GM18907 (cell line): Measurements from ENCODE around the gene ZNF587.
A peak's percentile ranks its signal among the peaks of the same experiment; 100 is the strongest.
"Not testable (repeated sequence)": the region's sequence is repeated elsewhere in the genome, so short reads cannot be mapped to it uniquely, and the experiment has no call there.

Experiments used
- ATAC-seq: cut with Tn5 transposase; IDR thresholded peaks from one replicate; pipeline ENCODE4 v1.9.1; 2021; ENCODE audit warnings: mild to moderate bottlenecking, moderate library complexity; ENCODE audit not compliant: unreplicated experiment

Gene ZNF587

DNA sequence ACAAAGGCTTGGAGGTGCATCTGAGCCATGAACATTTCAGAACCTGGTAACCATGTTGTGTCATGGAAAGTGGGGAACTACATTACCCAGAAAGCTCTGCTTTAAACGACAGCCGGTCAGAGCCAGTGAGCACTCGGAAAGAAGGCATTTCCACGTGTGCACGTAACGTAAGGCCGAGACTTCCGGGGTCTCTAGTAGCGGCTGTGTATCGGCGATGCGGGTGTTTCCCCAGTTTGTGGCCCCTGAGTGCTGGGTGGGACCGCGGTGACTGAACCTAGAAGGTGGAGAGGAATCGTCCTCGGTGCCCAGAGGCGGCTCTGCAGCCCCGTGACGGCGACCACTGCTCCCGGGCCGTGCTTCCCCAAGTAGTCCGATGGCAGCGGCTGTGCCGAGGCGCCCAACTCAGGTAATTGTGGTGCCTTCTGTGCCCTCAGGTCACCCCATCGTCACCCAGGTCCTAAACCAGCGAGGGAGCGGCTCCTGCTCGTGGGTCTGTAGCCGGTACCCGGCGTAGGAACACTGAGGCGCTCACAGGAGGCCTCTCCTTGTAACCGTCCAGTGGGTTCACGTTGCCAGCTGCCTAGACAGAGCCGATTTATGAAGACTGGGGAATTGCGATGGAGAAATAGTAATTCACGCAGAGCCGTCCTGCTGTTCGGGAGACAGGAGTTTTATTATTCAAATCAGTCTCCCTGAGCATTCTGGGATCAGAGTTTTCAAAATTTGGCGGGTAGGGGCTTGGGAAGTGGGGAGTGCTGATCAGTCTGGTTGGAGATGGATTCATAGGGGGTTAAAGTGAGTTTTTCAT lies at the start of gene ZNF587:
Gene ZNF587 (plus strand): TSS at position 194 of the 808 bp plus-strand sequence. CDS start 180 bp downstream, at position 374.
- ATAC-seq, result peak; percentile 96

DNA sequence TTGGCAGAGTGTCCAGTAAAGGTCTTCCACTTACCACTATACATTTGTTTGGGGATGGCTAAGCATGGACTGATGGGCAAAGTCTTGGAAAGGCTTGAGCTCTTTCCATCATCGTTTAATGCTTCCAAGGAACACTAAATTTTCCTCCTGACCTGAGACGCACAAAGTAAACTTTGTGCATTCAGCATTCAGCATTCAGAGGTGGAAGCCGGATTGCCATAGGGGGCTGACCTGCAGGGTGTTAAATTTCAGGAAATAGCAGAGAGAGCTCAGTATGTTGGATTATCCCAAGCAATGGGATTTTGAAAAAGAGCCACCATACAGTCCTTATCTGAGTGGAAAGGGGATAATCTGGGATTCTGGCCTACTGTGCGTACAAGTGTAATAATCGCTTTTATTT lies 49.0 kb upstream of the ZNF587 start:
- no peak for ATAC-seq

DNA sequence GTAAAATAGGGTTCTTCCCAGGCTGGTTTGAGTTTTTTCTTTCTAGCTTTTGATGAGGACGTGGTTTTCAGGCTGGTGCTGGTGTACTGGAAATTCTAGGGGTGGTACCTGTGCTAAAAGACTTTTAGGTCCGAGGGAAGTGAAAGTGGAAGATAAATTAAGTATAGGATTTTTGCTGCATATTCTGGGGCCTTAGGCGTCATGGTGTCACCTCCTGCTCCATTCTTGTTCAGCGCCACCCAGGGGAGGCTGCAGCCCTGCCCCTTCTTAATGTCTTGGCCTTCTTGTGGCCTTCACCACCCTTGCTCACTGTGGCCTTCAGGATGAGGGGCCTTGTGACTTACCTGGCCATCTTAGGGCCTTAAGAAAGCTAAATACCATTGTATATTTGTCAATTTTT lies 47.4 kb upstream of the ZNF587 start:
- ATAC-seq, result no peak

DNA sequence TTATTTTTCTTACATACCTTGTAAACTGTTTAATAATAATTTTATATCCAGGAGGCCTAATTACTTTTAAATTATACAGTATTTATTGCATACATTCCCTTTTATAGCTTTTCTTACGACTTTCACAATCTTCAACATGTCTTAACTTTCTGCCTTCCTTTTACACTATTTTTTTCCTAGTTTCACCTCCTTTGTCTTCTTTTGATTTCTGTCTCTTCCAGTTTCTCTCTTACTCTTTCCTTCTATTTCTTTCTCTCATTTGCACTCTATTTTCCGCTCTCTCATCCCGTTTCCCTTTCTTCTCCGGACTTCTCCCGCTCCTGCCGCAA lies 46.4 kb upstream of the ZNF587 start:
- no peak for ATAC-seq

DNA sequence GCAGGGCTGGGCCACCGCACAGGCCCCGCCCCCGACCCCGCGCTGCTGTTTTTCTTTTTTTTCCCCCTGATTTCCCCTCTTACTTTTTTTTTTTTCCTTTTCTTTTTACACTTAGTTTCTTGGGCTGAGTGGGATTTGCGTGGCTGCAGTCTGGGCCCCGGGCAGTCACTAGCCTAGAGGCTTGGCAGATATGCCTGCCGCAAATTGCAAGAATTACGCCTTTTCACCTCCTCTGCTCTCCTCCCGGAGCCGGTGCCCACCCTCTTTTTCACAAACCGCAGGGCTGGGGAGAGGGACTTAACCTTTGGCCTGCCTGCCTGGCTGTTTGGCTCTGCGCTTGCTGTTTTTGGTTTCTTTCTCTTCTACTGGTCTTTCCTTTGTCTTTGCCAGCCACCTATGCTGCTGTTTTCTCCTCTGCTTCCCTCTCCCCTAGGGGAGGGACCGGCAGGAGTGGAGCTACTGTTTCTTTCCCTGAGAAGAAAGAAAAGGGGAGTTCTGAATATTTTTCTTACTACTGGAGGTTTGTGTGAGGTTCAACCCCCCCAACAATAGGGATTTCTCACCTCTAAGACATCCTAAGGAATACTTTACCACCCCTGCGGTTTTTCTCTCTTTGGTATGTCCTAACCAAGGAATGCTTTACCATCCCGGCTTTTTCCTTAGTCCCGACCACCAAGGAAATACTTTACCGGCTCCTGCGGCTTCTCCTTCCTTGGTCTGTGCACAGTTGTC lies 45.9 kb upstream of the ZNF587 start:
- ATAC-seq, result no peak

DNA sequence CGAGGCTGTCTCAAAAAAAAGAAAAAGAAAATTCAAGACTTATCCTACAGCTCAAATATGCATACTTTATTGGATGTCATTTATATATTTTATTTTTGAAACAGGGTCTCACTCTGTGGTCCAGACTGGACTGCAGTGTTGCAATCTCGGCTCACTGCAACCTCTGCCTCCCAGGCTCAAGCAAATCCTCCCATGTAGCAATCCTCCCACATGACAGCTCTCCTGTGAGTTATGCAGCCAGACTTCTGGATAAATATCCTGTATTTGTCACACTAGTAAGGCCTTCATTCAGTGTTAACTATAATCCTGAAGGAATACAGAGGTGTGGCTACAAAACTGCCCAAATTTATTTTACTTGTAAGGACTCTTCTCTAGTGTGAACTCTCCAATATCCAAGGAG lies 42.1 kb upstream of the ZNF587 start:
- no peak for ATAC-seq

DNA sequence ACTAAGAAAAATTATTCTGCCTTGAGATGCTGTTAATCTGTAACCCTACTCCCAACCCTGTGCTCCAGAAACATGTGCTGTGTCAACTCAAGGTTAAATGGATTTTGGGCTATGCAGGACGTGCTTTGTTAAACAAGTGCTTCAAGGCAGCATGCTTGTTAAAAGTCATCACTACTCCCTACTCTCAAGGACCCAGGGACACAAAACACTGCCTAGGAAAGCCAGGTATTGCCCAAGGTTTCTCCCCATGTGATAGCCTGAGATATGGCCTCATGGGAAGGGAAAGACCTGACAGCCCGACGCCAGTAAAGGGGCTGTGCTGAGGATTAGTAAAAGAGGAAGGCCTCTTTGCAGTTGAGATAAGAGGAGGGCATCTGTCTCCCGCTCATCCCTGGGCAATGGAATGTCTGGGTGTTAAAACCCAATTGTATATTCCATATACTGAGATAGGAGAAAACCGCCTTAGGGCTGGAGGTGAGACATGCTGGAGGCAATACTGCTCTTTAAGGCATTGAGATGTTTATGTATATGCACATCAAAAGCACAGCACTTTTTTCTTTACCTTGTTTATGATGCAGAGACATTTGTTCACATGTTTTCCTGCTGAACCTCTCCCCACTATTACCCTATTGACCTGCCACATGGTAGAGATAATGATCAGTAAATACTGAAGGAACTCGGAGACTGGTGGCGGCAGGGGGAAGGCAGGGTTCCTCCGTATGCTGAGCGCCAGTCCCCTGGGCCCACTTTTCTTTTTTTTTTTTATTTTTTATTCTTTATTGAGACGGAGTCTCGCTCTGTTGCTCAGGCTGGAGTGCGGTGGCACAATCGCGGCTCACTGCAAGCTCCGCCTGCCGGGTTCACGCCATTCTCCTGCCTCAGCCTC lies 39.0 kb upstream of the ZNF587 start:
- not testable (repeated sequence) for ATAC-seq

DNA sequence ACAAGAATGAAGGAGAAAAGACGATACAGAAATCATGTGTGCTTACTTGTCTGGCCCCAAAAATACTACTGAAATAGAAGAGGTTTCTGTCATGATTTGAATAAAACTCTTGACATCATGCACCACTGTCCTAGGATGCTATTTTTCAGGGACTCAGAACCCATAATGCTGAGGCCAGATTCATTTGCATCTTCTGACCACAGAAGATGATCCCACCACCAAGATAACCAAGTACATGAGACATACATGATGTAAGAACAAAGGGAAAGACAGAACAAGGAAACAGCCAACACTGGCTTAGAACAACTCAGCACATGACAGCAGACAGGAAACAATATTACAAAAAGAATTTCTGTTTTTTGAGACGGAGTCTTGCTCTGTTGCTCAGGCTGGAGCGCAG lies 37.4 kb upstream of the ZNF587 start:
- no peak for ATAC-seq

DNA sequence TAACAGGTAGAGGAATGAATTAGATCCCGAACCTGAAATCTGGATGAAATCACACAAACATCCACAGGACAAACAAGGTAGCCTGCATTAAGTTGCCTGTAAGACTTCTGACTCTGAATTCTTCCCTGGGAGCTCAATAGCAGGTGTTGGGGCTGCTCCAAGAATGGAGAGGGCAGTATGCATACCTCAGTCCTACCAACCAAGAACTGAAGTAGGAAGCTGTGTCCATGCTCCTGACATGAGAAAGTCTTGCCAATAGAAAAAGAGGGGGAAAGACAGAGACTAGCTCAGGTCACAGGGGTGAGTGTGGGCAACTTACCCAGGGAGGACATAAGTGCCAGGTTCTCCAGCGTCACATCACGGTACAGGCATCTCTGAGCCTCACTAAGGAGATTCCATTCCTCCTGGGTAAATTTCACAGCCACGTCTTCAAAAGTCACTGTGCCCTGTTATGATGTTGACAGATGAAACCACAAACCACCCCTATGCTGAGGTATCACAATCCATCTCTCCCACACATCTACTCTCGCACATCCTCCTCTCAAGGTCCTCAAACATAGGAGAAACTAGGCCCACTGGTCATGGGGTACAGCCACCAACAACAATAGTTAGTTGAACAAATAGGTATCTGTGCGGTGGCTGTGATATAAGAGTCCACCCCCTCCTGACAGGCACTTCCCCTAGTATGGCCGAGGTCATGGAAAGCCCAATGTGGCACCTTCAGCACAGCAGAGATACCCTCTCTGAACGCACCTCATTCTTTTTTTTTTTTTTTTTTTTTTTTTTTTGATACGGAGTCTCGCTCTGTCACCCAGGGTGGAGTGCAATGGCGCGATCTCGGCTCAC lies 36.5 kb upstream of the ZNF587 start:
- ATAC-seq, result not testable (repeated sequence)

DNA sequence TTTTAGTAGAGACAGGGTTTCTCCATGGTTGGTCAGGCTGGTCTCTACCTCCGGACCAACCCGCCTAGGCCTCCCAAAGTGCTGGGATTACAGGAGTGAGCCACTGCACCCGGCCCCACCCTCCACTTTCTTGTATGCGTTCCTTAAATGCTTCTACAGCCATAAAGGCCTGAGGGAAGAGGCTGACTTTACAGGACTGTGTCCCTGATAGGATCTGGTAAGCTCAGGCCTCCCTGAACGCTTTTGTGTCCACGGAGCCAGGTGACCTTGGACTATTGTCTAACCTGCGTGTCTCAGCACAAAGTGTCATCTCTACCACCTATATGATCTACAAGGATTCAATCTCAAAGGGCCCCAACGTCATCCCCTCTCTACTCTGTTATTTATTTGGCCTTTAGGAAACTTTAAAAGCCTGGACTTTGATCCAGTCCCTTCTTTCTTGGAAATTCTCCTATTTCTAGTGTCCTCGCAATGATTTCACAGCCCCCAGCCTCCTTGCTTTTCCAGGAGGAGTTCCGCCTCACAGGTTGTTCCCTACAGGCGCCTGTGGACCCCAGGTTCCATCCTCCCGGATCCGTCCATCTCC lies 35.6 kb upstream of the ZNF587 start:
- no peak for ATAC-seq

DNA sequence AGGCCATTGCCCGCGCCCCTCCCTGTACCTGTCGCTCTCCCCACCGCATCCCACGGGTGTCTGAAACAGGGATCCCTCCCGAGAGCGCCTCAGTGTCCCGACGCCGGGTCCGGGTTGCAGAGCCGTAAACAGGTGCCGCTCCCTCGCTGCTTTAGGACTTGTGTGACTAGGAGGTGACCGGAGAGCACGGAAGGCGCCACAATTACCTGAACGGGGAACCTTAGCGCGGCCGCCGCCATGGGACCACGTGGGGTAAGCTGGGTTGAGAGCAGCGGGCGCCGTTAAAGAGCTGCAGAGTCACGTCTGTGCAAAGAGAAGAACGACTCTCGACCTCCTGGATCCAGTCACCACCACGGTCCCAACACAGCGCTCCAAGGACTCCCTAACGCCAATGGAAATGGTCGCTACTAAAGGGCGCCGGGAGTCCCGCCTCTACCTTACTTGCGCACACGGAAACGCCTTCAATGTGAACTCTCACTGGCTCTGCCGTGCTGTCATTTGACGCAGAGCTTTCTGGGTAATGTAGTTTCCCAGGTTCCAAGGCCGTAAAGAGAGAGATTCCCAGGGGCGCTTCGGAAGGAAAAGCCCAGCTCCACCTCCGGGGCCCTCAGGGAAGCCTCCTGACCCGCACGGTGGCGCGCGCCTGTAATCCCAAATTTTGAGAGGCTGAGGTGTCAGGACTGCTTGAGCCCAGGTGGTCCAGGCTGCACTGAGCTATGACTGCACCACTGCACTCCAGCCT lies 35.0 kb upstream of the ZNF587 start, which contains the start of gene ZNF552:
Gene ZNF552 (minus strand): TSS at position 409 of the 742 bp plus-strand sequence. CDS start 170 bp downstream, at position 239.
- peak; percentile 76 for ATAC-seq

DNA sequence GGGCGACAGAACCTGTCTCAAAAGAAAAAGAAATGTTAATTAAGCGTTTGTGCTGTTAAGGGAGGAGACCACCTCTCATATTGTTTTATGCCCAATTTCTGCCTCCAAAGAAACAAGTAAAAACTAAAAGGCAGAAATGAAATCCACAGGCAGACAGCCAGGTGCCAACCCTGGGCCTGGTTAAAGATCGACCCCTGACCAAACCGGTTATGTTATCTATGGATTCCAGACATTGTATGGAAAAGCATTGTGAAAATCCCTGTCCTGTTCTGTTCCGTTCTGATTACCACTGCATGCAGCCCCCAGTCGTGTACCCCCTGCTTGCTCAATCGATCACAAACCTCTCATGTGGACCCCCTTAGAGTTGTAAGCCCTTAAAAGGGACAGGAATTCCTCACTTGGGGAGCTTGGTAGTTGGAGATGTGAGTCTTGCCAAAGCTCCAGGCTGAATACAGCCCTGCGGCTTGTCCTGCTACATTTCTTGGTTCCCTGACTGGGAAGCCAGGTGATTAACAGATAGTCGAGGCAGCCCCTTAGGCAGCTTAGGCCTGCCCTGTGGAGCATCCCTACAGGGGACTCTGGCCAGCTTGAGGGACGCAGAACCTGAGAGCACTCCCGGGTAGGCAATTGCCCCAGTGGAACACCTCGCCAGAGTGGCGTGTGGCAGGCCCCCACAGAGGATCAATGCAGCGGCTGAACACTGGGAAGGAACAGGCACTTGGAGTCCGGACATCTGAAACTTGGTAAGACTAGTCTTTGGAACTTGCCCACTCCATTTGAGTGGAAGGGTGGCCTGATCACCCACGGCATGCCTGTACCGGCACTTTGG lies 34.2 kb upstream of the ZNF587 start:
- ATAC-seq, result no peak

DNA sequence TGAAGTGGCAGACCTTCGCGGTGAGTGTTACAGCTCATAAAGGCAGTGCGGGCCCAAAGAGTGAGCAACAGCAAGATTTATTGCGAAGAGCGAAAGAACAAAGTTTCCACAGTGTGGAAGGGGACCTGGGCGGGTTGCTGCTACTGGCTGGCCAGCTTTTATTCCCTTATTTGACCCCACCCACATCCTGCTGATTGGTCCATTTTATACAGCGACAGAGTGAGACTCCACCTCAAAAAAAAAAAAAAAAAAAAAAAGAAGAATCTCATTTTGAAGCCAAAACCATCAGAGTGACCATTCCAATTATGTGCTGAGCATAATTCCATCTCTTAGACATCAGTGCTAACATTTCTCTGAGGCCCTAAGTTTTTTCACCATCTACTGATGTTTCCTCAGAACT lies 33.0 kb upstream of the ZNF587 start:
- ATAC-seq, result no peak

DNA sequence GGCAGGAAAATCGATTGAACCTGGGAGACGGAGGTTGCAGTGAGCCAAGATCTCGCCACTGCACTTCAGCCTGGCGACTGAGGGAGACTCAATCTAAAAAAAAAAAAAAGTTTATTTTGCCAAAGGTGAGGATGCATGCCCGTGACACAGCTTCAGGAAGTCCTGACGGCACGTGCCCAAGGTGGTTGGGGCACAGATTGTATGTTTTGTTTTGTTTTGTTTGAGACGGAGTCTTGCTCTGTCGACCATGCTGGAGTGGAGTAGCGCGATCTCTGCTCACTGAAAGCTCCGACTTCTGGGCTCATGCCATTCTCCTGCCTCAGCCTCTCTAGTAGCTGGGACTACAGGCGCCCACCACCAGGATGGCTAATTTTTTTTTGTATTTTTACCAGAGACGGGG lies 31.7 kb upstream of the ZNF587 start:
- no peak for ATAC-seq

DNA sequence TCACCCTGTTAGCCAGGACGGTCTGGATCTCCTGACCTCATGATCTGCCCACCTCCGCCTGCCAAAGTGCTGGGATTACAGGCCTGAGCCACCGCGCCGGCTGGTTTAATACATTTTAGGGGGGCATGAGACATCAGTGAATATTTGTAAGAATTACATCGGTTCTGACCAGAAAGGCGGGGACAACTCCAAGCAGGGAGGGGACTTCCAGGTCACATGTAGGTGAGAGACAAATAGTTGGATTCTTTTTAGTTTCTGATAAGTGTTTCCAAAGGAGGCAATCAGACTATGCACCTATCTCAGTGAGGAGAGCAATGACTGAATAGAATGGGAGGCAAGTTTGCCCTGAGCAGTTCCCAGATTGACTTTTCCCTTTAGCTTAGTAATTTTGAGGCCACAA lies 31.3 kb upstream of the ZNF587 start:
- no peak for ATAC-seq

DNA sequence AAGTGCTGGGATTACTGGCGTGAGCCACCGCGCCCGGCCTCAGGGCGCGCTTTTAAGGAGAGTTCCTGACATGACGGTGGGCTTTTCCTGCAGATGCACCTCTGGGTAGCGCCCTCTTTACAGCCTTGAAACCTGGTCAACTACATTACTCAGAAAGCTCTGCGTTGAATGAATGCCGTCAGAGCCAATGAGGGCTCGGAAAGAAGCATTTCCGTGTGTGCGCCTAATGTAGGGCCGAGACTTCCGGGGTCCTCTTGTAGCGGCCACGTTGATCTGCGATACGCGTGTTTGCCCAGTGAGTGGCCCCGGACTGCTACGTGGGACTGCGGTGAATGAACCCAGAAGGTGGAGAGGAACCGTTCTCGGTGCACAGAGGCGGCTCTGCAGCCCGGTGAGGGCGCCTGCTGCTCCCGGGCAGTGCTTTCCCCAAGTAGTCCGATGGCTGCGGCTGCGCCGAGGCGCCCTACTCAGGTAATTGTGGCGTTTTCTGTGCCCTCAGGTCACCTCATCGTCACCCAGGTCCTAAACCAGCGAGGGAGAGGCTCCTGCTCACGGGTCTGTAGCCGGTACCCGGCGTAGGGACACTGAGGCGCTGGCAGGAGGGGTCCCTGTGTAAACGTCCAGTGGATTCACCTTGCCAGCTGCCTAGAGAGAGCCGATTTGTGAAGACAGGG lies 30.0 kb upstream of the ZNF587 start:
- ATAC-seq, result peak; percentile 86

DNA sequence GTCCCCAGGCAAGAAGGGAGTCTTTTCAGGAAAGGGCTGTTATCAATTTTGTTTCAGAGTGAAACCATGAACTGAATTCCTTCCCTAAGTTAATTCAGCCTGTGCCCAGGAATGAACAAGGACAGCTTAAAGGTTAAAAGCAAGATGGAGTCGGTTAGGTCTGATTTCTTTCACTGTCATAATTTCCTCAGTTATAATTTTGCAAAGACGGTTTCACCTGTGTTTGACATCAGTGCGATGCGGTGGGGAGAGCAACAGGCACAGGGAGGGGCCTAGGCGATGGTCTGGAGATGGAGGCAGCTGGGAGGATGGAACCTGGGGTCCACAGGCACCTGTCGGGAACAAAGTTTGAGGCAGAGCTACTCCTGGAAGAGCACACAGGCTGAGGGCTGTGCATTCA lies 29.1 kb upstream of the ZNF587 start:
- ATAC-seq, result no peak

DNA sequence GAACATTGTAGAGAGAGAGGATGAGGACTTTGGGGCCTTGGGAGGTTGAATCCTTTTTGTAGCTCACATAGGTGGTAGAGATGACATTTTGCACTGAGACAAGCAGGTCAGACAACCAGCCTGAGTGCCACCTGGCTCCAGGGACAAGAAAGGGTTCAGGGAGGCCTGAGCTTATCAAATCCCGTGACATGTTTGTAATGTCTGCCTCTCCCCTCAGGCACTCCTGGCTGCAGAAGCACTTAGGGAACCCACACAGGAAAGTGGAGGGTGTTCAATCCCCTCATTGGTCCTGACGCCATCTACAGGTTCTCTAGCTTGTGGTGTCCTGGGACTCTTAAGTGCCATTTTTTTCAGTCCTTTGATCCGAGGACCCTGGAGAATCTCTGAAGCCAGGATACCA lies 28.6 kb upstream of the ZNF587 start:
- not testable (repeated sequence) for ATAC-seq
